ENCODE measurements around the gene SLC8A1. TPM values are rescaled to one million over a fixed set of nuclear protein-coding genes. Genes with fewer than 3 reads are reported as not detected.

The SLC8A1 gene
- polyA plus RNA-seq, 4 donors, result 66.4 to 109 (median 72.6) TPM

- no peak for DNase-seq (ENCODE audit: low read depth in 4 of 4, low spot score in 3 of 4)
Measured at GRCh38 chr2:40463112-40463511, 11.2 kb upstream of the SLC8A1 start.

DNA sequence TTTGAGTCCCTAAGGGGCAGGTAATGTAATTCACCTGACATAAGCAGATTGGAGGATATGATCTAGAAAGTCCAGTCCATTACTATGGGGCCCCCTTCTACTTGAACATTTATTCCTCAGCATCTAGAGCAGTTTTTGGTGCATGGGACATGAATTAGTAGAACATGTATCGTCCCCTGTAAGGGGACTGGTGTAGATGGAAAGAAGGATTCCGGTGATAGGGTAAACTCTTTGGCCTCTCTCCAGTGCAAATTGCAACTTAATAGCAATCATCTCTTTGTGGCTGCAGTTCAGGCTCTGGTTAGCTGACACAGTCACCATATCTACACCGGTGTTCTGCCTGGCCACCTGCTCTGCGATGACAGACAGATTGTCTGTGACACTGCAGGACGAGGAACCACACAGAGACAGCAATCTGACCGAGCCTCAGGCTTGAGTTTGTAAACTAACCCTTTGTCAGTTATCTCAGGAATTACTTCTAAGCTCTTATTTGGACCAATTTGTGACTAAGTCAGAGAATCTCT lies 6.4 kb upstream of the SLC8A1 start:
- no peak for DNase-seq (ENCODE audit: low read depth in 4 of 4, low spot score in 3 of 4)

DNA sequence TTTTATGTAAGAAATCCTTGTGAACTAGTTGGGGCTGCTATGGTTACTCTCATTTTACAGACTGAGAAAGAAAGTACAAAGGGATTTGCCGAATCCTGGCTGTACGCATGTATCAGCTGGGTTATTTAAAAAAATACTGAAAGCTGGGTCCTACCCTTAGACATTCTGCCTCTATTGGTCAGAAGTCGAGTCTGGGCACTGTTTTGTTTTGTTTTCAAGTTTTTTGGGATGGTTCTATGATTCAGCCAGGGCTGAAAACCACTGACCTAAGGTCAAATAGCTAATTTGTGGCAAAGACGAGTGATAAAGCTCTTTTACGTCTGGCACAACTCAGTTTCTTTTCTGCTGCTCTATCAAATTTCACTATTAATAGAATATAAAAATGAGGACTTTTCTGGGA lies 5.9 kb upstream of the SLC8A1 start:
- no peak for DNase-seq (ENCODE audit: low read depth in 4 of 4, low spot score in 3 of 4)

GRCh38 chr2:40457366-40457765 lies 5.5 kb upstream of the SLC8A1 start:
- DNase-seq (ENCODE audit: low read depth in 4 of 4, low spot score in 3 of 4), result no peak

GRCh38 chr2:40456926-40457325 lies 5.0 kb upstream of the SLC8A1 start:
- no peak for DNase-seq (ENCODE audit: low read depth in 4 of 4, low spot score in 3 of 4)

- DNase-seq (ENCODE audit: low read depth in 4 of 4, low spot score in 3 of 4), result no peak
Measured at GRCh38 chr2:40455661-40456060, 3.8 kb upstream of the SLC8A1 start.

DNA sequence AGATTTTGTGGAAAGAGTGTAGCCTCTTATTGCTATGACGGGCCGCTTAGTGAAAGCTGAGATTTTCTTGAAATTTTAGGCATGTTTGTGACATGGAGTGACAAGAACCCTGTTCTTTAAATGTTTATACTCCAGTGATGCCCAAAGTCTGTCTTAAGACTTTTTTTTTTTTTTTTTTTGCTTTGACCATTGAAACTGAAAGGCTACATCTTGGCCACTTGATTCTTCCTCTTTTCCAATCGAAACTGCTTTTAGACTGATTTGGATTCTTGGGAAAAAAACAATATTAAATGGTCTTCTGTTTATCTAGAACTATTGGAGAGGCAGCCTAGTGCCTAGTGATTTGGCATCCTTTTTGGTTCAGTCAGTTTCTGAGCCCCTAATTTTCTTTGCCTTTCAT lies 2.4 kb upstream of the SLC8A1 start:
- no peak for DNase-seq (ENCODE audit: low read depth in 4 of 4, low spot score in 3 of 4)

DNA sequence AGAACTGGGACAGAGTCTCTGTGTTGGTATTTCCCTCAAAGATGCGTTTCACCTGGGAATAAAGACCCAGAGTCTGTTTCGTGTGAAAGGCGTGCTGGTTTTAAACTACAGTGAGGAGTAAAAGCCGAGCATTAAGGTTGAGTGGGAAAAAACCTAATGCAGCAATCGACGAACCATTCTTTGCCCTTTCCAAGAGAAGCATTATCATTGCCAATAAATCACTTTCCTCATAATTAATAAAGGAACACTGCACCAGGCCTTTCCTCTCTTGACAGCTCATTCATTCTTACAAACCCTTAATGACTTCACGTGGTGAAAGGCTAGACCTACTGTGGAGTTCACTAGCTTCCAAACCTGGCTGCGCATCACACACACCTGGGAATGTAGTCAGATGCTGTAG lies 896 bp upstream of the SLC8A1 start:
- DNase-seq (ENCODE audit: low read depth in 4 of 4, low spot score in 3 of 4), result no peak

- DNase-seq (ENCODE audit: low read depth in 4 of 4, low spot score in 3 of 4), result peak; percentile 46 to 75 (median 66)
Measured at GRCh38 chr2:40450796-40451430, 977 bp downstream of the SLC8A1 start.

GRCh38 chr2:40450066-40450795 lies 1.7 kb downstream of the SLC8A1 start:
- peak in 3 of 4 donors; percentile 29 to 35 (median 29) for DNase-seq (ENCODE audit: low read depth in 4 of 4, low spot score in 3 of 4)

DNA sequence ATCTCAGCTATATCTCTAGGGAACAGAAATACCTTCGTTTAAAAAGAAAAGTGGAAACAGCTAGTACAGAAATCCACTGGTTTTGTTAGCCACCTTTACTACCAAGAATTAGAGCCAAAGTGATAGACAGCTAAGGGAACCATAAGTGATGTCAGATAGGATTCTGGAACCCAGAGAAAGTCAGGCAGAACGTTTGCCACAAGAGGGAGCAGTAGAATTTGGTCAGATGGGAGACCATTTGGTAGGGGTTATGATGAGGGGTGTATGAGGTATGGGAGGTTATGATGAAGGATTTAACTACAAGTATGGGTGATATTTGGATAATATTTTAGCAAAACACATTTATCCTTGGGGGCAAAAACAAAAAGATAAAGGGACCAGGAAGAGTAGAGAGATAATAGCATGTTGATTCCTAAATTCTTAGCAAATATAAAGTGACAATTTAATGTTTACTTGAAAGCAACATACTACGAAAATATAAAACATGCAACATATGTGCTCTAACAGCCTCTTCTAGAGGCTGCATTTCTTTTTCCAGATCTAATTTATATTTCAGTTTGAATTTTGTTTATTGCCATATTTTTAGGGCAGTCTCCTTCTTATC lies 3.3 kb downstream of the SLC8A1 start:
- DNase-seq (ENCODE audit: low read depth in 4 of 4, low spot score in 3 of 4), result no peak

DNA sequence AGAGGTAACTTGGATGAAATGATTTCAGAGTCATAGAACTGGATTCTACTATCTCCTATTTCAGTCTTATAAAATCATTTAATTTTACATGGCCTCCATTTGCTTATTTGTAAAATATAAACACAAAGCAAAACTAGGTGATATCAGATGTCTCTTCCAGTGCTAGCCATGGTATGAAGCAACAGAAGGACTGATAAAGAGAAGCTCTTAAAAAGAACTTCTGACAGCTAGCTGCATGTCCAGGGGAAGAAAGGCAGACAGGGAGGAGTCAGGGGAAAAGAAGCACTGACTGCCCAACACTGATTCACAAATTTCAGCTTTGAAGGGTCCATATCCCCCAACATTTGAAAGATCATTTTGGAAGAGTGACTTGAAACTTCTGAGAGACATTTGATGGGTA lies 6.4 kb downstream of the SLC8A1 start:
- no peak for DNase-seq (ENCODE audit: low read depth in 4 of 4, low spot score in 3 of 4)

DNA sequence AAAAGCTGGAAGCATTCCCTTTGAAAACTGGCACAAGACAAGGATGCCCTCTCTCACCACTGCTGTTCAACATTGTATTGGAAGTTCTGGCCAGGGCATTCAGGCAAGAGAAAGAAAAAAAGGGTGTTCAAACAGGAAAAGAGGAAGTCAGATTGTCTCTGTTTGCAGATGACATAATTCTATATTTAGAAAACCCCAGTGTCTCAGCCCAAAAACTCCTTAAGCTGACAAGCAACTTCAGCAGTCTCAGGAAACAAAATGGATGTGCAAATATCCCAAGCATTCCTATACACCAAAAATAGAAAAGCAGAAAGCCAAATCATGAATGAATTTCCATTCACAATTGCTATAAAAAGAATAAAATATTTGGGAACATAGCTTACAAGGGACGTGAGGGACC lies 11.1 kb downstream of the SLC8A1 start:
- DNase-seq (ENCODE audit: low read depth in 4 of 4, low spot score in 3 of 4), result no peak

- DNase-seq (ENCODE audit: low read depth in 4 of 4, low spot score in 3 of 4), result no peak
Measured at GRCh38 chr2:40439473-40439872, 12.4 kb downstream of the SLC8A1 start.

DNA sequence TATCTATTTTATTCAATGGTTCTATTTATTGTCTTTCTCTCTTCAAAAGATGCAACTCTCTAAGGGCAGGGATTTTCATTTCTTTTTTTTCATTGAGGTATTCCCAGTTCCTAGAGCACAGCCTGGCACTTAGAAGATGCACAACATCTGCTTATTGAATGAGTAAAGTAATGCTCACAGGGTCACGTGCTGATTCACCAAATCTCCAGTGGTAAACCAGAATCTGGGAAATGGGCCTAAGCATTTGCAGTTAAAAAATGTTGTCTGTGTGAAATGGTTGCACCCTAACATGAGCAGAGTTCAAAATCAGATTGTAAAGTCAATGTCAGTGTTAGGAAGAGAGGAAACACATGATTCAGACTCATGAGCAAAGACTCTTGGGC lies 15.8 kb downstream of the SLC8A1 start:
- no peak for DNase-seq (ENCODE audit: low read depth in 4 of 4, low spot score in 3 of 4)

DNA sequence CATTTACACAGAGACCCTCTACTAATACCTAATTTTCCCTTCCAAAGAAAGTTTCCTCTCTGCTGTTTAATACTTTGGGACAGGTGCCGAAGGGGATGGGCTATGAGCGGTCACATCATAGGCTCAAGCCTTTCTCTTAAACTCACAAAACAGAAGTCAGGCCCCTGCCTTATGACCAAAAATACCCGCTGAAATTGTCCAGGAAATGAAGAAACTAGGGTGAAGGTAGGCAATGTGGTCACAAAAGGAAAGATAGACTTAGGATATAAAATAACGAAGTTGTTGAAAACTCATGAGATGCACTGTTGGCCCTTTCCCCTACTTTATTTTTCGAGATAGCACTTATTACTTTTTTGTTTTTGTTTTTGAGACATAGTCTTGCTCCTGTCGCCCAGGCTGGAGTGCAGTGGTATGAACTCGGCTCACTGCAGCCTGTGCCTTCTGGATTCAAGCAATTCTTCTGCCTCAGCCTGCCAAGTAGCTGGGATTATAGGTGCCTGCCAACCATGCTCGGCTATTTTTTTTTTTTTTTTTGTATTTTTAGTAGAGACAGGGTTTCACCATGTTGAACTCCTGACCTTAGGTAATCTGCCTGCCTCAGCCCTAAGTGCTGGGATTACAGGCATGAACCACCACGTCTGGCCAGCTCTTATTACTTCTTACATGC lies 16.3 kb downstream of the SLC8A1 start:
- DNase-seq (ENCODE audit: low read depth in 4 of 4, low spot score in 3 of 4), result no peak

DNA sequence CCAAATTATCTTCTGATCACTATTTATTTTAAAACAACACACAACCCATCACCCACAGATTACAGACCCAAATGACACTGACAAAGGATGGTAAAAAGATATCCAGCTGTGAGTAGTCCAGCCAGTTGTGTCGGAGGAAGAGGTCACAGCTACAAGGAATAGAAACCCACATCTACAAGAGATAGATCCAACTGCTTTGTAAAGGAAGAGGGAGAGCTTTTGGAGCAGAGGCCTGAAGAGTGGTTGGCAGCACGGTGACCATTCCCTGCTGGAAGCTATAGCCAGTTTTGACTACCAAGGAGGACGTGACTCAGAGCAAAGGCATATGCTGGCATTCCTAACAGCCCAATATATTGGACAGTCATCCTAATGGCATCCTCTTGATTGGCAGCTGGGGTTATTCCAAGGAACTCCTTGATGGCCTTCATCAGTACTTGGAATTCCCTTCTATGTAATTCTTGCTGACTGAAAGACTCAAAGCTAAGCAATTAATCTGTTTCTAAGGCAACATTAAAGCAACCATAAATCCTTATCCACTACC lies 17.1 kb downstream of the SLC8A1 start:
- no peak for DNase-seq (ENCODE audit: low read depth in 4 of 4, low spot score in 3 of 4)

GRCh38 chr2:40433736-40434135 lies 18.2 kb downstream of the SLC8A1 start:
- no peak for DNase-seq (ENCODE audit: low read depth in 4 of 4, low spot score in 3 of 4)

DNA sequence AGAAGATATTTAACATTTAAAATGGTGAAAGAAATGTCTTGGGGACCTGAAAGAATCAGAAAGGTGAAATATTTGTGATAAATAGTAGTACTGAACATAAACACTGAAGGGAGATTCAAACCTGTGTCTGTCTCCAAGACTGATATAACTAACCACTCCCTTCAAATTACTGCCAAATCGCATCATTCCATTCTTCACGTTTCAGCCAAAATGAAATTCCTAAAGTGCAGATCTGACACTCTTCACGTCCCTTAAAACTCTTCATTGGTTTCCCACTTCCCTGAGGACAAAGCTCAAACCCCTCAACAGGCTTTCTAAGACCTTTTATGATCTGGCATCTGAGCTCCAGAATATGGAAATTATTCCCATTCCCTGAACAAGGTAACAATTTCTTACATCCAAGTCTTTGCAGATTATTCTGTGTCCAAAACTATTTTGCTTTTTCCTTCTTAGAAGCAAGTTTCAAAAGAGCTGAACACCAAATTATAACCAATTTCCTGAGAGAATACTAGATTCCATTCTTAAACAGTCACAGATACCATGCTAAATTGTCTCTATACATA lies 18.9 kb downstream of the SLC8A1 start:
- DNase-seq (ENCODE audit: low read depth in 4 of 4, low spot score in 3 of 4), result no peak

DNA sequence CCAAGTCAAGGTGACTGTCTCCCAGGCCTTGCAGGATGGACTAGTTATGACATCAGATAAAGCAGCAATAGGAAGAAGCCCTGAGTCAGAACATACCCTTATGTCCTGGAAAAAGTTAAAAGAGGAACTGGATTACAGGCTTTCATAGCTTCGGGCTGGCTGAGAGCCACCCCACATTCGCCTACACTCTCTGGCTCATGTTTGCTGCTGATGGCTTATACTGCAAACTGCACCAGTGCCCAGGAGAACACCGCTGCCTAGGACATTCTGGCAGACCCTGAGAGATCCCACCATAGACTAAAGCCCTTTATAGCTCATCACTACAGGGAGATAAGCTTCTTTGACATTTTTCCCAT lies 20.3 kb downstream of the SLC8A1 start:
- no peak for DNase-seq (ENCODE audit: low read depth in 4 of 4, low spot score in 3 of 4)
